Glutamatergic neuron (in vitro differentiated cells): ENCODE measurements around the gene ST6GALNAC3. TPM values are rescaled to one million over a fixed set of nuclear protein-coding genes. Genes with fewer than 3 reads are reported as not detected.

Experiments used
- DNase-seq: peaks from one replicate; pipeline ENCODE4 v3.0.0; 2022
- H3K27ac Mint-ChIP-seq: one replicate; pipeline ENCODE4 v1.8.0; 2020; ENCODE audit warnings: mild to moderate bottlenecking, mixed read lengths, inconsistent platforms; ENCODE audit not compliant: unreplicated experiment
- H3K27me3 Mint-ChIP-seq: one replicate; pipeline ENCODE4 v1.8.0; 2020; ENCODE audit warnings: mild to moderate bottlenecking, moderate library complexity, mixed read lengths, inconsistent platforms; ENCODE audit not compliant: unreplicated experiment
- H3K36me3 Mint-ChIP-seq: one replicate; pipeline ENCODE4 v1.8.0; 2020; ENCODE audit warnings: mild to moderate bottlenecking, mixed read lengths, inconsistent platforms; ENCODE audit not compliant: unreplicated experiment
- H3K4me1 Mint-ChIP-seq: one replicate; pipeline ENCODE4 v1.8.0; 2020; ENCODE audit warnings: mild to moderate bottlenecking, low read depth, mixed read lengths, inconsistent platforms; ENCODE audit not compliant: unreplicated experiment
- H3K4me3 Mint-ChIP-seq: one replicate; pipeline ENCODE4 v1.8.0; 2020; ENCODE audit warnings: mild to moderate bottlenecking, mixed read lengths, inconsistent platforms; ENCODE audit not compliant: unreplicated experiment
- H3K9me3 Mint-ChIP-seq: one replicate; pipeline ENCODE4 v1.8.0; 2020; ENCODE audit warnings: mild to moderate bottlenecking, moderate library complexity, mixed read lengths, inconsistent platforms; ENCODE audit not compliant: unreplicated experiment
- total RNA-seq: library from RNA; stranded (reverse); fragmentation: NEBNext Ultra II Directional; extraction: Animal tissue kit (Norgen Biotek cat#: 25700); gene quantifications from one replicate; pipeline ENCODE4 v1.2.1, GENCODE V29; 2021; ENCODE audit not compliant: unreplicated experiment
- TF ChIP-seq, protein P1 (sequence below): fragments of 200-600 bp; sonication (generic); IDR thresholded peaks from one replicate; pipeline ENCODE4 v1.5.0; 2021; ENCODE audit not compliant: partially characterized antibody, unreplicated experiment

ST6GALNAC3 gene
- total RNA-seq, 1 donor from 2014 or later: 6.5 TPM

DNA sequence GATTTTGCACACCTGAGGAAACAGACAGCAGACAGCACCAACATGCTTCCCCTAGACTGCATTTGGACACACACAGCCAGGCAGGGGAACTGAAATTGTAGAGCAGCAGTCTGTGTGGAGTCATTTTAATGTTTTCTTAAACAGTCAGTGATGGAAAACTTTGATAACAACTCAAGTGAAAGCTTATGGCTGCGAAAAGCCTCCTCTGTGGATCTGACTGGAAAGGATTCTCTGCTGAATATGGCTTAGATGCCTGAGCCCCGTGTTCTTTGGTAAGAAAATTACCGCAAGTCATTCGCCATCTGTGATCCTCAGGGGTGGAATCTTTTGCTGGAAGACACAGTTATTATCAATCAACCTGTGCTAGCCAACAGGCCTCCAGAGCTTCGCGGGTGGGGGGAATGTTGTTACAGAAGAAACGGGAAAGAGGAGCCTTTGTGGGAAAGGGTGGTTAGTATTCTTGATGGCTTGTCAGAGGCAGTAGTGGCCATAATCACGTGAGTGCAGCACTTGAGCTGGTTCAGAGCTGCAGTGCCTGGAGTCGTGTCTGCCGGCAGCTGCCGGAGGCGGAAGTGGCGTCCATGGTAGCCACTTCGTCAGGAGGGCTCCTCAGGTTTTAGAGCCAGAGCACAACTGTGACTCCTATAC is 204.7 kb downstream of the ST6GALNAC3 start:
- Mint-ChIP-seq H3K27ac (peak overlapping the region; percentile 59), H3K27me3 (peaks cover 1% of the 10 kb centered on the region), H3K9me3 (no peaks in the 10 kb centered on the region), H3K4me3 (no peak overlapping the region), H3K36me3 (no peaks in the 10 kb centered on the region), H3K4me1 (peaks cover 23% of the 10 kb centered on the region)
- no peak for DNase-seq
- TF ChIP-seq, protein P1, sequence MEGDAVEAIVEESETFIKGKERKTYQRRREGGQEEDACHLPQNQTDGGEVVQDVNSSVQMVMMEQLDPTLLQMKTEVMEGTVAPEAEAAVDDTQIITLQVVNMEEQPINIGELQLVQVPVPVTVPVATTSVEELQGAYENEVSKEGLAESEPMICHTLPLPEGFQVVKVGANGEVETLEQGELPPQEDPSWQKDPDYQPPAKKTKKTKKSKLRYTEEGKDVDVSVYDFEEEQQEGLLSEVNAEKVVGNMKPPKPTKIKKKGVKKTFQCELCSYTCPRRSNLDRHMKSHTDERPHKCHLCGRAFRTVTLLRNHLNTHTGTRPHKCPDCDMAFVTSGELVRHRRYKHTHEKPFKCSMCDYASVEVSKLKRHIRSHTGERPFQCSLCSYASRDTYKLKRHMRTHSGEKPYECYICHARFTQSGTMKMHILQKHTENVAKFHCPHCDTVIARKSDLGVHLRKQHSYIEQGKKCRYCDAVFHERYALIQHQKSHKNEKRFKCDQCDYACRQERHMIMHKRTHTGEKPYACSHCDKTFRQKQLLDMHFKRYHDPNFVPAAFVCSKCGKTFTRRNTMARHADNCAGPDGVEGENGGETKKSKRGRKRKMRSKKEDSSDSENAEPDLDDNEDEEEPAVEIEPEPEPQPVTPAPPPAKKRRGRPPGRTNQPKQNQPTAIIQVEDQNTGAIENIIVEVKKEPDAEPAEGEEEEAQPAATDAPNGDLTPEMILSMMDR: no peak

DNA sequence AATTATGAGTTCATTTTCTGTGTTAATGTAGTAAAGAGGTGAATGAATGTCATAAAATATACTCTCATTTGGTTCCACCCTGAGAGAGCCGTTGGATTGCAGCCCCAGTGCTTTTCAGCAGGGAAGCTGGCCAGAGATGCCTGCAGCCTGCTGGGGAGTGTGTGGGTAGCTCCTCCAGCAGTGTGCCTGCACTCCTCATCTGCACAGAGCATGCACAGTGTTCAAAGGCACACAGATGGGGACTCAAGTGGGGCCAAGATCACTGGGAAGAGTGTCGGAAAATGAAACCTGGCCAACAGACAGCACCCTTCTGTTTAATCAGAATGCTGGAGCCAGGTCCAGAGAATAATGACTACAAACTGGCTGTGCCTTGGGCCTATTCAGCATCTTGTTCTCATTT is 206.8 kb downstream of the ST6GALNAC3 start:
- Mint-ChIP-seq H3K9me3 (no peaks in the 10 kb centered on the region), H3K27ac (no peak overlapping the region), H3K4me1 (peaks cover 33% of the 10 kb centered on the region), H3K27me3 (peaks cover 1% of the 10 kb centered on the region), H3K4me3 (no peak overlapping the region), H3K36me3 (no peaks in the 10 kb centered on the region)
- TF ChIP-seq, protein P1: no peak
- peak; percentile 43 for DNase-seq

- H3K27ac Mint-ChIP-seq: peak overlapping the region; percentile 65
- TF ChIP-seq, protein P1: no peak
- H3K27me3 Mint-ChIP-seq: no peaks in the 10 kb centered on the region
- H3K4me1 Mint-ChIP-seq: peaks cover 29% of the 10 kb centered on the region
- no peaks in the 10 kb centered on the region for H3K36me3 Mint-ChIP-seq
- no peak for DNase-seq
- no peaks in the 10 kb centered on the region for H3K9me3 Mint-ChIP-seq
- H3K4me3 Mint-ChIP-seq: no peak overlapping the region
Measured at GRCh38 chr1:76284842-76285241, 210.3 kb downstream of the ST6GALNAC3 start.

DNA sequence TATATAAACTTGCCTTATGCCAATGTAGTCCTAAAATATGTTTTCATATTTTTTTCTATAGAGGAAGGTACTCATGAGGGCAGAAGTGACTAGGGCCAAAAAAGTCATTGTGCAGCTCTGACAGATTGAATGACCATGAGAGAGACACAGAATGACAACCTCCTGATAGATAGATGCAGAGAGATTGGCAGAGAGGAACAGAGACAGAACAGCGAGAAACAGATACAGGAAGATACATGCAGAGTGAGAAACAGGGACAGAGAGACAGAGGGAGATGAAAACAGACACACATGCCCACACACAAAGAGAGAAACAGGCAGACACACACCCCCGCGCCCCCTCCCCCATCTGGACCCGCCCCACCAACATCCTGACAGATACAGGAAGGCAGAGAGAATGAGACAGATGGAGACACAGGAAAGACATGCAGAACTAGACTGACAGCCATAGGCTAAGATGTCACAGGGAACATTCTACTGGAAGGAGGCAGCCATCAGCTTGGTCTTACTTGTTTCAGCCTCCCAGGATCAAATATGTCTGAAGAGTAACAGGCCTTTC is 211.1 kb downstream of the ST6GALNAC3 start:
- Mint-ChIP-seq H3K4me3 (peak overlapping the region; percentile 34), H3K27me3 (no peaks in the 10 kb centered on the region), H3K4me1 (peaks cover 27% of the 10 kb centered on the region), H3K9me3 (no peaks in the 10 kb centered on the region), H3K27ac (peak overlapping the region; percentile 85), H3K36me3 (no peaks in the 10 kb centered on the region)
- DNase-seq: no peak
- TF ChIP-seq, protein P1: no peak

DNA sequence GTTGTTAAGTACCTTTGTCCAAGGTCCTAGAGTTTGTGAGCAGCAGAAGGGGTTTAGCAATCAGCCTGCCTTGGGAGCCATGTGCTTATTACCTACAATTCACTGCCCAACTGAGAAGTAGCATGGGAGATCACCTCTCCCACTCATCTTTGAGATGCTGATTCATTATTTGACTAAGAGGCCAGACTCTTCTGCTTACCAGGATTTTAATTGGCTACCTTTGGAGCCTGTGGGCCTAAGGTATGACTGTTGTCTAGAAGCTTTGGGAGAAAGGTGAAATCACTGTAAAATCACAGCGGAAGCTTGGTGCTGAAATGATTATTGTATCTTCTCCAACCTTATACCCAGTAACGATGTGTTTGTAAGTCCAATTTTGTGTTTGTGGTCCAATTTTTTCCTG is 213.4 kb downstream of the ST6GALNAC3 start:
- Mint-ChIP-seq H3K4me1 (peaks cover 16% of the 10 kb centered on the region), H3K36me3 (no peaks in the 10 kb centered on the region), H3K27ac (no peak overlapping the region), H3K9me3 (no peaks in the 10 kb centered on the region), H3K27me3 (no peaks in the 10 kb centered on the region), H3K4me3 (no peak overlapping the region)
- TF ChIP-seq, protein P1: no peak
- DNase-seq: no peak
